A673 (cell line): ENCODE measurements around the gene BCS1L. TPM values are rescaled to one million over a fixed set of nuclear protein-coding genes. Genes with fewer than 3 reads are reported as not detected.
"Not testable (repeated sequence)": the region's sequence is repeated elsewhere in the genome, so short reads cannot be mapped to it uniquely, and the experiment has no call there.

Experiments used
- BruUV-seq: library from RNA; stranded (reverse); fragments of 400-500 nt; replicated peaks from 2 replicates; lab custom pipeline; 2021; lab: Mats Ljungman, UMichigan
- CTCF ChIA-PET: fragments of 300-600 bp; sonication (Branson Sonifier 250); formaldehyde crosslinking; loops from one replicate; lab custom pipeline; 2022; ENCODE audit warnings: antibody characterized with exemption; lab: Charles Lee
- POLR2A ChIA-PET: fragments of 300-600 bp; sonication (Branson Sonifier 250); formaldehyde crosslinking; loops from one replicate; lab custom pipeline; 2022; ENCODE audit warnings: antibody characterized with exemption; ENCODE audit not compliant: low non-redundant PET; lab: Charles Lee
- DNase-seq: peaks from one replicate; pipeline ENCODE4 v3.0.0-alpha.2; 2015; ENCODE audit warnings: low spot score
- H3K27ac ChIP-seq: fragments of 200-600 bp; sonication (generic); 2 replicates; pipeline ENCODE4 v1.5.1; 2016; ENCODE audit warnings: mixed run types, low read depth, mild to moderate bottlenecking, mixed read lengths, antibody characterized with exemption, low read length; ENCODE audit not compliant: poor library complexity, severe bottlenecking
- H3K27me3 ChIP-seq: fragments of 200-600 bp; sonication (generic); replicated peaks from 2 replicates; pipeline ENCODE4 v1.6.1; 2017; ENCODE audit warnings: mixed run types, low read depth, mild to moderate bottlenecking, mixed read lengths, antibody characterized with exemption, low read length; ENCODE audit not compliant: insufficient read depth, poor library complexity
- H3K36me3 ChIP-seq: fragments of 200-600 bp; sonication (generic); 2 replicates; pipeline ENCODE4 v1.6.1; 2016; ENCODE audit warnings: mixed run types, mild to moderate bottlenecking, mixed read lengths, antibody characterized with exemption, low read length; ENCODE audit not compliant: insufficient read depth, poor library complexity, severe bottlenecking
- H3K4me1 ChIP-seq: fragments of 200-600 bp; sonication (generic); 2 replicates; pipeline ENCODE4 v1.6.1; 2017; ENCODE audit warnings: mixed run types, mild to moderate bottlenecking, mixed read lengths, antibody characterized with exemption, low read length; ENCODE audit not compliant: insufficient read depth, poor library complexity, severe bottlenecking
- H3K4me3 ChIP-seq: fragments of 200-600 bp; sonication (generic); 2 replicates; pipeline ENCODE4 v1.5.1; 2016; ENCODE audit warnings: low read depth, mixed run types, mild to moderate bottlenecking, mixed read lengths, low read length; ENCODE audit not compliant: poor library complexity, severe bottlenecking
- H3K9me3 ChIP-seq: fragments of 200-600 bp; sonication (generic); 2 replicates; pipeline ENCODE4 v1.6.1; 2016; ENCODE audit warnings: mixed run types, low read depth, mild to moderate bottlenecking, mixed read lengths, antibody characterized with exemption, low read length; ENCODE audit not compliant: poor library complexity, severe bottlenecking
- CTCF ChIP-seq: fragments of 300-800, 200-600 bp; sonication (generic); conservative IDR thresholded peaks from 2 replicates; pipeline ENCODE4 v1.5.1; 2017; ENCODE audit warnings: low read depth, mild to moderate bottlenecking, antibody characterized with exemption, low read length, moderate library complexity, mixed read lengths
- EZH2 ChIP-seq: fragments of 200-600 bp; sonication (generic); IDR thresholded peaks from 2 replicates; pipeline ENCODE4 v1.6.1; 2017; ENCODE audit warnings: borderline replicate concordance, low read depth, mild to moderate bottlenecking, mixed read lengths, antibody characterized with exemption, low read length; ENCODE audit not compliant: poor library complexity, severe bottlenecking
- intact Hi-C: fragments of 100-400 bp; cut with micrococcal nuclease; formaldehyde crosslinking; loops from one replicate; pipeline ENCODE4 v1.10.0; 2022; ENCODE audit not compliant: unreplicated experiment
- total RNA-seq: library from RNA; stranded (reverse); gene quantifications from 2 replicates; pipeline ENCODE4 v1.2.3, GENCODE V29; 2021

The BCS1L gene
- total RNA-seq, 1 experiment from 2014 or later: 74.1 TPM

- TF ChIP-seq CTCF (no peak), EZH2 (no peak)
- peaks cover 4% of the 10 kb centered on the region for H3K36me3 ChIP-seq
Measured at GRCh38 chr2:218679119-218679518, 19.6 kb downstream of the BCS1L start.

GRCh38 chr2:218680061-218680460, 20.6 kb downstream of the BCS1L start:
- ChIA-PET POLR2A (no interaction called here), CTCF (no interaction called here)
- BruUV-seq: no TSS peak

More at GRCh38 chr2:218679119-218679518, 19.6 kb downstream of the BCS1L start:
- POLR2A ChIA-PET: no interaction called here
- no peaks in the 10 kb centered on the region for H3K4me1 ChIP-seq
- no peak overlapping the region for H3K4me3 ChIP-seq
- no peak for DNase-seq
- no peaks in the 10 kb centered on the region for H3K27me3 ChIP-seq
- no peak overlapping the region for H3K27ac ChIP-seq
- intact Hi-C loops: no loop called here
- no peaks in the 10 kb centered on the region for H3K9me3 ChIP-seq
- CTCF ChIA-PET: no interaction called here
- BruUV-seq: no TSS peak

GRCh38 chr2:218687400-218688060, 28.0 kb downstream of the BCS1L start:
- peak; percentile 89 for TF ChIP-seq CTCF
- H3K4me3 ChIP-seq, H3K36me3 ChIP-seq, H3K4me1 ChIP-seq, POLR2A ChIA-PET, H3K9me3 ChIP-seq, H3K27me3 ChIP-seq, BruUV-seq, H3K27ac ChIP-seq: not testable (repeated sequence)
- CTCF ChIA-PET: interaction anchor here (0.5 to 1.0 kb wide), 6 partner anchors 16 to 939 kb away, joined by 3 to 7 read pairs (median 4); partner anchors contain the start of genes RNF25 and STK36
- intact Hi-C loops: loop anchor here (1.0 kb wide), 1 partner anchor 160 kb away; no protein-coding TSS in a partner anchor
- DNase-seq: peak; percentile 87

More at GRCh38 chr2:218680061-218680460, 20.6 kb downstream of the BCS1L start:
- TF ChIP-seq CTCF (no peak), EZH2 (no peak)
- H3K9me3 ChIP-seq: no peaks in the 10 kb centered on the region
- no peak for DNase-seq
- intact Hi-C loops: no loop called here
- no peak overlapping the region for H3K27ac ChIP-seq
- no peaks in the 10 kb centered on the region for H3K27me3 ChIP-seq
- H3K4me3 ChIP-seq: no peak overlapping the region
- H3K4me1 ChIP-seq: no peaks in the 10 kb centered on the region
- peaks cover 4% of the 10 kb centered on the region for H3K36me3 ChIP-seq
